HepG2 (cell line): ENCODE results near the gene TMEM258. TPM values are rescaled to one million over a fixed set of nuclear protein-coding genes. Genes with fewer than 3 reads are reported as not detected.

ENCODE experiments used
- FOXK2 ChIP-seq: fragments of 450-650 bp; IDR thresholded peaks from 2 replicates; pipeline ENCODE4 v1.6.1; 2016
- NCOR1 ChIP-seq: fragments of 200-600 bp; sonication (generic); IDR thresholded peaks from 2 replicates; pipeline ENCODE4 v1.7.0; 2017; ENCODE audit warnings: antibody characterized with exemption, low read length, borderline replicate concordance
- PHF21A ChIP-seq: sonication (generic); formaldehyde crosslinking; IDR thresholded peaks from 2 replicates; pipeline ENCODE4 v1.5.0; 2020; ENCODE audit warnings: mild to moderate bottlenecking, missing genetic modification reagents
- RAD51 ChIP-seq: fragments of 450-650 bp; IDR thresholded peaks from 2 replicates; pipeline ENCODE4 v1.6.1; 2016; ENCODE audit warnings: borderline replicate concordance
- RNF2 ChIP-seq: fragments of 450-650 bp; conservative IDR thresholded peaks from 2 replicates; pipeline ENCODE4 v1.6.1; 2016; ENCODE audit warnings: low read depth
- SKI ChIP-seq: fragments of 450-650 bp; IDR thresholded peaks from one replicate; pipeline ENCODE4 v1.6.1; 2018; ENCODE audit warnings: mild to moderate bottlenecking; ENCODE audit not compliant: partially characterized antibody
- SNAPC2 ChIP-seq: sonication (generic); formaldehyde crosslinking; IDR thresholded peaks from 2 replicates; pipeline ENCODE4 v1.8.1; 2022; ENCODE audit warnings: mild to moderate bottlenecking, missing genetic modification reagents
- ZFP82 ChIP-seq: sonication (generic); formaldehyde crosslinking; IDR thresholded peaks from 2 replicates; pipeline ENCODE4 v1.5.1; 2020; ENCODE audit warnings: mild to moderate bottlenecking, missing genetic modification reagents, borderline replicate concordance
- ZNF136 ChIP-seq: sonication (generic); formaldehyde crosslinking; IDR thresholded peaks from 2 replicates; pipeline ENCODE4 v1.8.1; 2022; ENCODE audit warnings: low read depth, mild to moderate bottlenecking, moderate library complexity, missing genetic modification reagents
- ZNF709 ChIP-seq: sonication (generic); formaldehyde crosslinking; IDR thresholded peaks from 2 replicates; pipeline ENCODE4 v1.5.0; 2020; ENCODE audit warnings: mild to moderate bottlenecking, missing genetic modification reagents
- ZNF773 ChIP-seq: sonication (generic); formaldehyde crosslinking; IDR thresholded peaks from 2 replicates; pipeline ENCODE4 v1.4.0; 2020; ENCODE audit warnings: missing genetic modification reagents, borderline replicate concordance
- ZSCAN31 ChIP-seq: sonication (generic); formaldehyde crosslinking; IDR thresholded peaks from 2 replicates; pipeline ENCODE4 v1.5.0; 2020; ENCODE audit warnings: low read depth, mild to moderate bottlenecking, missing genetic modification reagents
- polyA plus RNA-seq, 8 experiments: library from polyadenylated mRNA; depleted of rRNA in 3 of 8; stranded (reverse) in 7 of 8; unstranded in 1 of 8; fragments of >200 nt; fragmentation: Illumina TruSeq in 4 of 8; extraction: Trizol in 4 of 8; gene quantifications; 2 replicates each; pipeline versions ENCODE4 v1.2.1 to v1.2.3, GENCODE V29; 2011 to 2016; ENCODE audit warnings: low read depth in 4 of 8, missing spikeins in 1 of 8, mixed read lengths in 1 of 8; ENCODE audit not compliant: insufficient read depth in 1 of 8
- total RNA-seq, 5 experiments: library from RNA; depleted of rRNA; stranded (reverse); fragments of >200 nt; fragmentation: Illumina TruSeq; extraction: Trizol; gene quantifications; 2 replicates each; pipeline ENCODE4 v1.2.3, GENCODE V29; 2016; ENCODE audit warnings: low read depth in 1 of 5
- TF ChIP-seq, protein P1 (sequence below): sonication (generic); formaldehyde crosslinking; IDR thresholded peaks from 2 replicates; pipeline ENCODE4 v1.5.0; 2020; ENCODE audit warnings: mild to moderate bottlenecking, missing genetic modification reagents
- TF ChIP-seq, protein P2 (sequence below): IDR thresholded peaks from 2 replicates; pipeline ENCODE4 v1.6.1; 2016; ENCODE audit warnings: low read depth
- TF ChIP-seq, protein P3 (sequence below): IDR thresholded peaks from 2 replicates; pipeline ENCODE4 v1.6.1; 2018; ENCODE audit warnings: missing genetic modification reagents, mild to moderate bottlenecking, missing compliant biosample characterization
- TF ChIP-seq, protein P4 (sequence below): sonication (generic); formaldehyde crosslinking; IDR thresholded peaks from 2 replicates; pipeline ENCODE4 v1.9.0; 2021; ENCODE audit warnings: missing genetic modification reagents, borderline replicate concordance
- TF ChIP-seq, protein P5 (sequence below): sonication (generic); formaldehyde crosslinking; IDR thresholded peaks from 2 replicates; pipeline ENCODE4 v1.4.0; 2020; ENCODE audit warnings: missing genetic modification reagents
- TF ChIP-seq, protein P6 (sequence below): sonication (generic); formaldehyde crosslinking; IDR thresholded peaks from 2 replicates; pipeline ENCODE4 v1.4.0; 2020; ENCODE audit warnings: low read depth, mild to moderate bottlenecking, missing genetic modification reagents

The TMEM258 gene
- total and polyA plus RNA-seq, 2 of the 13 experiments (the other 11 are each of a cell fraction or from before 2014, with no cell fraction given), result 175 to 424 TPM

DNA sequence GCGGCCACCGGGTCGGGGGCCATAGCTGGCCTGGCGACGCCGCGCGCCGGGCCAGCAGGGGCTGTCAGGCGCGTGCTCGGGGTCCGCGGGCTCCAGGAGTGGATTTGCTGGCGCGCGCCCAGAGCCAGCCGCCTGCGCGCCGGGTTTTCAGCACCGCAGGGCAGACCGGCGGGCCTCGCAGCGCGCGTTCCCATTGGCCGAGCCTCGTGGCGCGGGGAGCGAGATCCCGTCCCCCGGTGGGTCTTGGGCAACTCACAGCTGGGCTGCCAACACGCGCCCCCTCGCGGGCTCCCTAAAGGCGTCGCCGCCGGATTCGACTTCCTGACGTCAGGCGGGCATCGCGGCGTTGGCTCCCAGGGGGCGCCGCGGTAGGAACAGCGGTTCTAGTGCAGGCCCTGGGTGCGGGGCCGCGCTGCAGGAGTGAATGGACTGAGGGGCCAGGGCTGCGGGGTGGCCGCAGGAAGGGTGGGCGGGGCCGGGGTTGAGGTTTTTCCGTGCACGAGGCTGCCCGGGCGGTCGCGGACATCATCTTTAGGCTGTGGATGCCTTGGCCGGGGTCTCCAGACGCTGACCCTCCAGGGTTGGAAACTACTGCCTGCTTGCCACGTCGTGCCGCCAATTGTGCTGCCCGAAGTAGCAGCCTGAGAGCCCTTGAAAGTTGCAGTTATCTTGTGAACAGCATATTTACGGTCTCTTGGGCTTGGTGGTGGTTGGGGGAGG, 24.5 kb upstream of the TMEM258 start, which contains the start of gene FADS1 (continued):
- TF ChIP-seq, protein P1, sequence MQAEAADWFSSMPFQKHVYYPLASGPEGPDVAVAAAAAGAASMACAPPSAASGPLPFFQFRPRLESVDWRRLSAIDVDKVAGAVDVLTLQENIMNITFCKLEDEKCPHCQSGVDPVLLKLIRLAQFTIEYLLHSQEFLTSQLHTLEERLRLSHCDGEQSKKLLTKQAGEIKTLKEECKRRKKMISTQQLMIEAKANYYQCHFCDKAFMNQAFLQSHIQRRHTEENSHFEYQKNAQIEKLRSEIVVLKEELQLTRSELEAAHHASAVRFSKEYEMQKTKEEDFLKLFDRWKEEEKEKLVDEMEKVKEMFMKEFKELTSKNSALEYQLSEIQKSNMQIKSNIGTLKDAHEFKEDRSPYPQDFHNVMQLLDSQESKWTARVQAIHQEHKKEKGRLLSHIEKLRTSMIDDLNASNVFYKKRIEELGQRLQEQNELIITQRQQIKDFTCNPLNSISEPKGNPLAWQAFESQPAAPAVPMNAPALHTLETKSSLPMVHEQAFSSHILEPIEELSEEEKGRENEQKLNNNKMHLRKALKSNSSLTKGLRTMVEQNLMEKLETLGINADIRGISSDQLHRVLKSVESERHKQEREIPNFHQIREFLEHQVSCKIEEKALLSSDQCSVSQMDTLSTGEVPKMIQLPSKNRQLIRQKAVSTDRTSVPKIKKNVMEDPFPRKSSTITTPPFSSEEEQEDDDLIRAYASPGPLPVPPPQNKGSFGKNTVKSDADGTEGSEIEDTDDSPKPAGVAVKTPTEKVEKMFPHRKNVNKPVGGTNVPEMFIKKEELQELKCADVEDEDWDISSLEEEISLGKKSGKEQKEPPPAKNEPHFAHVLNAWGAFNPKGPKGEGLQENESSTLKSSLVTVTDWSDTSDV (CRISPR knock-in tag), result no peak
- TF ChIP-seq, protein P2, sequence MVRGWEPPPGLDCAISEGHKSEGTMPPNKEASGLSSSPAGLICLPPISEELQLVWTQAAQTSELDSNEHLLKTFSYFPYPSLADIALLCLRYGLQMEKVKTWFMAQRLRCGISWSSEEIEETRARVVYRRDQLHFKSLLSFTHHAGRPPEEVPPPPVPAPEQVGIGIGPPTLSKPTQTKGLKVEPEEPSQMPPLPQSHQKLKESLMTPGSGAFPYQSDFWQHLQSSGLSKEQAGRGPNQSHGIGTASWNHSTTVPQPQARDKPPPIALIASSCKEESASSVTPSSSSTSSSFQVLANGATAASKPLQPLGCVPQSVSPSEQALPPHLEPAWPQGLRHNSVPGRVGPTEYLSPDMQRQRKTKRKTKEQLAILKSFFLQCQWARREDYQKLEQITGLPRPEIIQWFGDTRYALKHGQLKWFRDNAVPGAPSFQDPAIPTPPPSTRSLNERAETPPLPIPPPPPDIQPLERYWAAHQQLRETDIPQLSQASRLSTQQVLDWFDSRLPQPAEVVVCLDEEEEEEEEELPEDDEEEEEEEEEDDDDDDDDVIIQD (CRISPR knock-in tag), result no peak
- no peak; the same call in 1 of the 2 replicates for TF ChIP-seq NCOR1
- TF ChIP-seq RAD51, result no peak
- no peak for TF ChIP-seq FOXK2
- no peak for TF ChIP-seq SNAPC2 (CRISPR knock-in tag)
- peak; percentile 87; the same call in 1 of the 2 replicates for TF ChIP-seq ZFP82 (CRISPR knock-in tag)
- peak; percentile 91 for TF ChIP-seq ZNF709
- TF ChIP-seq PHF21A (CRISPR knock-in tag), result peak; percentile 85
- TF ChIP-seq, protein P3, sequence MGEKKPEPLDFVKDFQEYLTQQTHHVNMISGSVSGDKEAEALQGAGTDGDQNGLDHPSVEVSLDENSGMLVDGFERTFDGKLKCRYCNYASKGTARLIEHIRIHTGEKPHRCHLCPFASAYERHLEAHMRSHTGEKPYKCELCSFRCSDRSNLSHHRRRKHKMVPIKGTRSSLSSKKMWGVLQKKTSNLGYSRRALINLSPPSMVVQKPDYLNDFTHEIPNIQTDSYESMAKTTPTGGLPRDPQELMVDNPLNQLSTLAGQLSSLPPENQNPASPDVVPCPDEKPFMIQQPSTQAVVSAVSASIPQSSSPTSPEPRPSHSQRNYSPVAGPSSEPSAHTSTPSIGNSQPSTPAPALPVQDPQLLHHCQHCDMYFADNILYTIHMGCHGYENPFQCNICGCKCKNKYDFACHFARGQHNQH (CRISPR knock-in tag), result peak; percentile 92
- no peak for TF ChIP-seq ZNF136 (CRISPR knock-in tag)
- TF ChIP-seq ZNF773 (CRISPR knock-in tag), result no peak
- TF ChIP-seq, protein P4, sequence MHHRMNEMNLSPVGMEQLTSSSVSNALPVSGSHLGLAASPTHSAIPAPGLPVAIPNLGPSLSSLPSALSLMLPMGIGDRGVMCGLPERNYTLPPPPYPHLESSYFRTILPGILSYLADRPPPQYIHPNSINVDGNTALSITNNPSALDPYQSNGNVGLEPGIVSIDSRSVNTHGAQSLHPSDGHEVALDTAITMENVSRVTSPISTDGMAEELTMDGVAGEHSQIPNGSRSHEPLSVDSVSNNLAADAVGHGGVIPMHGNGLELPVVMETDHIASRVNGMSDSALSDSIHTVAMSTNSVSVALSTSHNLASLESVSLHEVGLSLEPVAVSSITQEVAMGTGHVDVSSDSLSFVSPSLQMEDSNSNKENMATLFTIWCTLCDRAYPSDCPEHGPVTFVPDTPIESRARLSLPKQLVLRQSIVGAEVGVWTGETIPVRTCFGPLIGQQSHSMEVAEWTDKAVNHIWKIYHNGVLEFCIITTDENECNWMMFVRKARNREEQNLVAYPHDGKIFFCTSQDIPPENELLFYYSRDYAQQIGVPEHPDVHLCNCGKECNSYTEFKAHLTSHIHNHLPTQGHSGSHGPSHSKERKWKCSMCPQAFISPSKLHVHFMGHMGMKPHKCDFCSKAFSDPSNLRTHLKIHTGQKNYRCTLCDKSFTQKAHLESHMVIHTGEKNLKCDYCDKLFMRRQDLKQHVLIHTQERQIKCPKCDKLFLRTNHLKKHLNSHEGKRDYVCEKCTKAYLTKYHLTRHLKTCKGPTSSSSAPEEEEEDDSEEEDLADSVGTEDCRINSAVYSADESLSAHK (CRISPR knock-in tag), result no peak
- TF ChIP-seq, protein P5, sequence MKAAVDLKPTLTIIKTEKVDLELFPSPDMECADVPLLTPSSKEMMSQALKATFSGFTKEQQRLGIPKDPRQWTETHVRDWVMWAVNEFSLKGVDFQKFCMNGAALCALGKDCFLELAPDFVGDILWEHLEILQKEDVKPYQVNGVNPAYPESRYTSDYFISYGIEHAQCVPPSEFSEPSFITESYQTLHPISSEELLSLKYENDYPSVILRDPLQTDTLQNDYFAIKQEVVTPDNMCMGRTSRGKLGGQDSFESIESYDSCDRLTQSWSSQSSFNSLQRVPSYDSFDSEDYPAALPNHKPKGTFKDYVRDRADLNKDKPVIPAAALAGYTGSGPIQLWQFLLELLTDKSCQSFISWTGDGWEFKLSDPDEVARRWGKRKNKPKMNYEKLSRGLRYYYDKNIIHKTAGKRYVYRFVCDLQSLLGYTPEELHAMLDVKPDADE (CRISPR knock-in tag), result no peak
- TF ChIP-seq SKI, result peak; percentile 85
- TF ChIP-seq RNF2, result peak; percentile 84
- TF ChIP-seq ZSCAN31, result peak; percentile 98
- TF ChIP-seq, protein P6, sequence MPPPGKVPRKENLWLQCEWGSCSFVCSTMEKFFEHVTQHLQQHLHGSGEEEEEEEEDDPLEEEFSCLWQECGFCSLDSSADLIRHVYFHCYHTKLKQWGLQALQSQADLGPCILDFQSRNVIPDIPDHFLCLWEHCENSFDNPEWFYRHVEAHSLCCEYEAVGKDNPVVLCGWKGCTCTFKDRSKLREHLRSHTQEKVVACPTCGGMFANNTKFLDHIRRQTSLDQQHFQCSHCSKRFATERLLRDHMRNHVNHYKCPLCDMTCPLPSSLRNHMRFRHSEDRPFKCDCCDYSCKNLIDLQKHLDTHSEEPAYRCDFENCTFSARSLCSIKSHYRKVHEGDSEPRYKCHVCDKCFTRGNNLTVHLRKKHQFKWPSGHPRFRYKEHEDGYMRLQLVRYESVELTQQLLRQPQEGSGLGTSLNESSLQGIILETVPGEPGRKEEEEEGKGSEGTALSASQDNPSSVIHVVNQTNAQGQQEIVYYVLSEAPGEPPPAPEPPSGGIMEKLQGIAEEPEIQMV (CRISPR knock-in tag), result peak; percentile 93
